ENCODE measurements around the gene PINLYP.
"Not testable (repeated sequence)": the region's sequence is repeated elsewhere in the genome, so short reads cannot be mapped to it uniquely, and the experiment has no call there.

Gene PINLYP

DNA sequence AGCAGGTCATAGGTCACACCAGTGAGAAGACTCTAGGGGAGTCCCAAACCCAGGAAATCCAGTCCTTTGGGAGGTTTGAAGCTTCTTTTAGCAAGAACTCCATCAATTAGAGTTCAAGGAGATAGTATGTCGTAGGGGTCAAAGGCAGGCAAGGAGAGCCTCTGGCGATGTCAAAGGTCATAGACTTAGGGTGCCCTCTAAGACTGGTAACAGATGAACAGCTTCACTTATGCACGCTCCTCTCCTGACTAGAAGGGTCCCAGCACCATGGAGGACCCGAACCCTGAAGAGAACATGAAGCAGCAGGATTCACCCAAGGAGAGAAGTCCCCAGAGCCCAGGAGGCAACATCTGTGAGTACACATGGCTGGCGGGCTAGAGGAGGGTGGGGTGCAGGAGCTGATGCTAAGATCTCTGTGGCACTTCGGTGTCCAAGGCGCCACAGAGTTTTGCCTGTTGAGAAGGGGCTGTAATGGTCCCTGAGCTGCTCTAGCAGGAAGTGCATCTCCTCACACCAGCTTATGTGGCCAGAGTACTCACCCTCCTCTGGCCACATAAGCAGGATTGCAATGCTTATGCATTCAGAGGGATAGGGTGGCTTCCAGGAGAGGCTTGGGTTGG is 21.4 kb downstream of the PINLYP start:
- DNase-seq (ENCODE audit: low read depth) = peak; percentile 11
- H3K4me3 ChIP-seq (ENCODE audit: low read depth, low read length) = peak overlapping the region; percentile 97
- TF ChIP-seq POLR2A (IDR thresholded peaks at IDR 0.05; ENCODE audit: extremely low read depth, insufficient read length) (no peak), MYC (IDR thresholded peaks at IDR 0.05; ENCODE audit: low read depth, low read length) (no peak; the same call in 1 of the 2 replicates)
- TF ChIP-seq, protein P1, sequence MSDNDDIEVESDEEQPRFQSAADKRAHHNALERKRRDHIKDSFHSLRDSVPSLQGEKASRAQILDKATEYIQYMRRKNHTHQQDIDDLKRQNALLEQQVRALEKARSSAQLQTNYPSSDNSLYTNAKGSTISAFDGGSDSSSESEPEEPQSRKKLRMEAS (IDR thresholded peaks at IDR 0.05; ENCODE audit: low read depth, low read length) = no peak
- TF ChIP-seq, protein P2, sequence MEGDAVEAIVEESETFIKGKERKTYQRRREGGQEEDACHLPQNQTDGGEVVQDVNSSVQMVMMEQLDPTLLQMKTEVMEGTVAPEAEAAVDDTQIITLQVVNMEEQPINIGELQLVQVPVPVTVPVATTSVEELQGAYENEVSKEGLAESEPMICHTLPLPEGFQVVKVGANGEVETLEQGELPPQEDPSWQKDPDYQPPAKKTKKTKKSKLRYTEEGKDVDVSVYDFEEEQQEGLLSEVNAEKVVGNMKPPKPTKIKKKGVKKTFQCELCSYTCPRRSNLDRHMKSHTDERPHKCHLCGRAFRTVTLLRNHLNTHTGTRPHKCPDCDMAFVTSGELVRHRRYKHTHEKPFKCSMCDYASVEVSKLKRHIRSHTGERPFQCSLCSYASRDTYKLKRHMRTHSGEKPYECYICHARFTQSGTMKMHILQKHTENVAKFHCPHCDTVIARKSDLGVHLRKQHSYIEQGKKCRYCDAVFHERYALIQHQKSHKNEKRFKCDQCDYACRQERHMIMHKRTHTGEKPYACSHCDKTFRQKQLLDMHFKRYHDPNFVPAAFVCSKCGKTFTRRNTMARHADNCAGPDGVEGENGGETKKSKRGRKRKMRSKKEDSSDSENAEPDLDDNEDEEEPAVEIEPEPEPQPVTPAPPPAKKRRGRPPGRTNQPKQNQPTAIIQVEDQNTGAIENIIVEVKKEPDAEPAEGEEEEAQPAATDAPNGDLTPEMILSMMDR (IDR thresholded peaks at IDR 0.05; ENCODE audit: low read depth, low read length) = no peak

DNA sequence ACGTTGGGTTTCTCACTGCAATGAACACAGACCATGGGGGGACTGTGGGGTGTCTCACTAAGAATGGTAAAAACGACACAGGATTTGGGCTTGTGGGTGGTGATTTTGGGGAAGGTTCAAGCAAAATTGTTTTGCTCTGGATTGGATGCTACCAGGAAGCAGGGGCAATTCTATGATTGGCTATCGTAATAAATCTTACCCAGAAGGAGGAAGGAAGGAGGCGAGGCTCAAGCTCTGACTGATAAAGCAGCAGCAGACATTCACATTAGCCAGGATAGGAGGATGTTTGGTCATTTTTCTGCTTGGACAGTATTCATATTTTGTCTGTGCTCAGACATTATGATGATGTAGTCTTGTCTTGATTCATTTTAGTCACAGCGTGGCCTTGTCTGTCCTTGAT is 22.3 kb downstream of the PINLYP start:
- H3K4me3 ChIP-seq (ENCODE audit: low read depth, low read length) = peak overlapping the region; percentile 97
- DNase-seq (ENCODE audit: low read depth) = no peak
- TF ChIP-seq POLR2A (IDR thresholded peaks at IDR 0.05; ENCODE audit: extremely low read depth, insufficient read length) (no peak), MYC (IDR thresholded peaks at IDR 0.05; ENCODE audit: low read depth, low read length) (no peak)
- TF ChIP-seq, protein P1 (IDR thresholded peaks at IDR 0.05; ENCODE audit: low read depth, low read length) = no peak
- TF ChIP-seq, protein P2 (IDR thresholded peaks at IDR 0.05; ENCODE audit: low read depth, low read length) = no peak

DNA sequence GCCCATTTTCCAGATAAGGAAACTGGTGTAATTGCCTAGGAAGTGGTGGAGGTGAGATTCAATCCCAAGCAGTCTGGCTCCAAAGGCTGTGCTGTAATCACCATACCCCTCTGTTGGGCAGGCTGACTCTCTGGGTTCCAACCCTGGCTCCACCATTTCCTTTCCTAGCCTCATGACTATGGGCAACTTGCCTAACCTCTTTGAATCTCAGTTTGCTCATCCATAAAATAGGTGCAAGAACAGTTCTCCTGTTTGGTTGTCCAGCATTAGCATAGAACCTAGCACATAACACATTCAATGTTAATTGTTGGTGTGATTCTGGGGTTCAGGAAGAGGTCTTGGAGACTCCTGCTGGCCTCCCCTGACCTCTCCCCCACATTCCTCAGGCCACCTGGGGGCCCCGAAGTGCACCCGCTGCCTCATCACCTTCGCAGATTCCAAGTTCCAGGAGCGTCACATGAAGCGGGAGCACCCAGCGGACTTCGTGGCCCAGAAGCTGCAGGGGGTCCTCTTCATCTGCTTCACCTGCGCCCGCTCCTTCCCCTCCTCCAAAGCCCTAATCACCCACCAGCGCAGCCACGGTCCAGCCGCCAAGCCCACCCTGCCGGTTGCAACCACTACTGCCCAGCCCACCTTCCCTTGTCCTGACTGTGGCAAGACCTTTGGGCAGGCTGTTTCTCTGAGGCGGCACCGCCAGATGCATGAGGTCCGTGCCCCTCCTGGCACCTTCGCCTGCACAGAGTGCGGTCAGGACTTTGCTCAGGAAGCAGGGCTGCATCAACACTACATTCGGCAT is 23.0 kb downstream of the PINLYP start:
- TF ChIP-seq, protein P2 (IDR thresholded peaks at IDR 0.05; ENCODE audit: low read depth, low read length) = no peak
- TF ChIP-seq MYC (IDR thresholded peaks at IDR 0.05; ENCODE audit: low read depth, low read length) (no peak), POLR2A (IDR thresholded peaks at IDR 0.05; ENCODE audit: extremely low read depth, insufficient read length) (no peak)
- TF ChIP-seq, protein P1 (IDR thresholded peaks at IDR 0.05; ENCODE audit: low read depth, low read length) = no peak
- peak overlapping the region; percentile 97 for H3K4me3 ChIP-seq (ENCODE audit: low read depth, low read length)
- no peak for DNase-seq (ENCODE audit: low read depth)

DNA sequence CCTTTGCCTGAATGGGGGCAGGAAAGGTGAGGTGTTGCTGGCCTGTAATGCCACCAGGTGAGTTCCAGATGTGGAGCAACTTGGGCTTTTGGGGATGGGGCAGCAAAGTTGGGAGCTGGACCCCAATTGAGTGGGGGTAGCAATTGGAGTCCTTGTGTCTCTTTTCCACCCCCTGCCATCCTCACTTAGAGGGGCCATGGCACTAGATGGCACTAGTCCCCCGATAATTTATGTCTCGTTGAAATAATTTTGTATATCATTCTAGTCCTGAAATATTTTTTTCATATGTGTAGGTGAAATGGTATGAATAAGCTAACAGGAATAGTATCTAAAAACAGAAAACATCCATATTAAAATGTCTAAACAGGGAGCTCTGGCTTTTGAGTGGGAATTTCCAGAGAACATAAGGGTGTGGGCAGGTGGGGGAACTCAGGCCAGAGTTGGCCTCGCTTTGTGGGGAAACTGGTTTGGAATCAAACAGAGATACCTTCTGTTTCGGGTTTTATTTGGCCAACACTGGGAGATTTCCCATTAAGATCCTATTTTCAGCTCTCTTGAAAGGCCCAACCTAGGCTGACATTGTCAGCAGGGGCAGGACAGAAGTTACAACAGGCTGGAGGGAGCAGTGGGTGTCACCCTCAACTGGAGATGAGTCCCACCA is 24.2 kb downstream of the PINLYP start:
- H3K4me3 ChIP-seq (ENCODE audit: low read depth, low read length) = no peak overlapping the region
- TF ChIP-seq POLR2A (IDR thresholded peaks at IDR 0.05; ENCODE audit: extremely low read depth, insufficient read length) (no peak), MYC (IDR thresholded peaks at IDR 0.05; ENCODE audit: low read depth, low read length) (no peak)
- TF ChIP-seq, protein P1 (IDR thresholded peaks at IDR 0.05; ENCODE audit: low read depth, low read length) = no peak
- TF ChIP-seq, protein P2 (IDR thresholded peaks at IDR 0.05; ENCODE audit: low read depth, low read length) = no peak
- no peak for DNase-seq (ENCODE audit: low read depth)

DNA sequence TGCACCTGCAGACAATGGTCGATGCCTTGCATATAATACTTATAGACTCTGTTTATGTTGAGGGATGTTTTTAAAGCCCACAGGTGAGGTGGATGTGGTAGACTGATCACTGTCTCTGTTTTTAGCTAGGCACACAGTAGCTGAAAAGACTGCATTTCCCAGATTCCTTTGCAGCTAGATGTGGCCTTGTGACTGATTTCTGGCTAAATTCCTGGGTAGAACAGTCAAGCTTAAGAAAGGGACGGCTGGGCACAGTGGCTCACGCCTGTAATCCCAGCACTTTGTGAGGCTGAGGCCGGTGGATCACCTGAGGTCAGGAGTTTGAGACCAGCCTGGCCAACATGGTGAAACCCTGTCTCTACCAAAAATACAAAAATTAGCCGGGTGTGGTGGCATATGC is 24.7 kb downstream of the PINLYP start:
- not testable (repeated sequence) for DNase-seq (ENCODE audit: low read depth); H3K4me3 ChIP-seq (ENCODE audit: low read depth, low read length)
